Lower leg skin (tissue), 4 donors: ENCODE measurements around the gene DGKD. TPM values are rescaled to one million over a fixed set of nuclear protein-coding genes. Genes with fewer than 3 reads are reported as not detected.
"Not testable (repeated sequence)": the region's sequence is repeated elsewhere in the genome, so short reads cannot be mapped to it uniquely, and the experiment has no call there.

ENCODE experiments used
- DNase-seq, 2 donors: peaks; one replicate each; pipeline ENCODE4 v3.0.0-alpha.2; 2019; ENCODE audit warnings: low spot score in 2 of 2
- H3K4me3 ChIP-seq: fragments of 200-600 bp; sonication (generic); 2 replicates; pipeline ENCODE4 v1.5.1; 2017; ENCODE audit warnings: mild to moderate bottlenecking, low read depth; ENCODE audit not compliant: poor library complexity, severe bottlenecking
- POLR2A ChIP-seq, 2 donors: fragments of 450-650 bp; IDR thresholded peaks; one replicate each; pipeline ENCODE4 v1.6.1; 2016 to 2017; ENCODE audit warnings: antibody characterized with exemption in 2 of 2, mild to moderate bottlenecking in 1 of 2, moderate library complexity in 1 of 2
- WGBS, 2 donors: methylation state at CpG; one replicate each; pipeline ENCODE4 v1.1.5; 2018; 5-methylcytosine and 5-hydroxymethylcytosine counted together
- intact Hi-C: fragments of 100-400 bp; cut with DNase I; formaldehyde crosslinking; loops from one replicate; pipeline ENCODE4 v1.15.0; 2023; ENCODE audit warnings: low total_unique reads
- total RNA-seq, 4 donors: library from RNA; depleted of rRNA; stranded (reverse); fragments of >200 nt; gene quantifications; one replicate each; pipeline ENCODE4 v1.1.0, GENCODE V29; 2016
- TF ChIP-seq, protein P1 (sequence below), 3 donors: fragments of 450-650 bp; IDR thresholded peaks; one replicate each; pipeline ENCODE4 v1.5.1; 2016; ENCODE audit warnings: antibody characterized with exemption in 3 of 3, mild to moderate bottlenecking in 3 of 3, moderate library complexity in 2 of 3

DGKD gene
- total RNA-seq, 4 donors from 2014 or later: 5.8 to 15.2 (median 7.8) TPM

DNA sequence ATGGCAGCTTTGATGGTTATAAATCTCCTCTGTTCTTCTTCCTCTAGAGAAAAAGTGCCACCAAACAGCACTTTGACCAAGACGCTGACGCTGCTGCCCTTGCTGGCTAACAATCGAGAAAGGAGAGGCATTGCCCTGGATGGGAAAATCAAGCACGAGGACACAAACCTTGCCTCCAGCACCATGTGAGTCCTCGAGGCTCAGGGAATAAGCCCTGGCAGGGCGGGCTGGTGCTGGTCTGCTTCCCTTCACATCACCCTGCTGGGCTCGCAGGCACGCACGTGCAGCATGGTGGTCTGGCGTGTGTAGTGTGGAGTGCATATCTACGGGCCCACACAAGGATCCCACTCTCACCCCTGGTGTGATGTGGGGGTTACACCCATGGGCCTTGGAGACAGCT is 19.4 kb upstream of the DGKD start:
- no peak overlapping the region for H3K4me3 ChIP-seq
- DNase-seq: no peak
- no peak for TF ChIP-seq POLR2A (IDR thresholded peaks at IDR 0.05)
- TF ChIP-seq, protein P1, sequence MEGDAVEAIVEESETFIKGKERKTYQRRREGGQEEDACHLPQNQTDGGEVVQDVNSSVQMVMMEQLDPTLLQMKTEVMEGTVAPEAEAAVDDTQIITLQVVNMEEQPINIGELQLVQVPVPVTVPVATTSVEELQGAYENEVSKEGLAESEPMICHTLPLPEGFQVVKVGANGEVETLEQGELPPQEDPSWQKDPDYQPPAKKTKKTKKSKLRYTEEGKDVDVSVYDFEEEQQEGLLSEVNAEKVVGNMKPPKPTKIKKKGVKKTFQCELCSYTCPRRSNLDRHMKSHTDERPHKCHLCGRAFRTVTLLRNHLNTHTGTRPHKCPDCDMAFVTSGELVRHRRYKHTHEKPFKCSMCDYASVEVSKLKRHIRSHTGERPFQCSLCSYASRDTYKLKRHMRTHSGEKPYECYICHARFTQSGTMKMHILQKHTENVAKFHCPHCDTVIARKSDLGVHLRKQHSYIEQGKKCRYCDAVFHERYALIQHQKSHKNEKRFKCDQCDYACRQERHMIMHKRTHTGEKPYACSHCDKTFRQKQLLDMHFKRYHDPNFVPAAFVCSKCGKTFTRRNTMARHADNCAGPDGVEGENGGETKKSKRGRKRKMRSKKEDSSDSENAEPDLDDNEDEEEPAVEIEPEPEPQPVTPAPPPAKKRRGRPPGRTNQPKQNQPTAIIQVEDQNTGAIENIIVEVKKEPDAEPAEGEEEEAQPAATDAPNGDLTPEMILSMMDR (IDR thresholded peaks at IDR 0.05): no peak
- intact Hi-C loops: no loop called here
- WGBS, 2 donors: 90 to 92% methylated on average over 10 to 11 of the region's 11 CpGs

DNA sequence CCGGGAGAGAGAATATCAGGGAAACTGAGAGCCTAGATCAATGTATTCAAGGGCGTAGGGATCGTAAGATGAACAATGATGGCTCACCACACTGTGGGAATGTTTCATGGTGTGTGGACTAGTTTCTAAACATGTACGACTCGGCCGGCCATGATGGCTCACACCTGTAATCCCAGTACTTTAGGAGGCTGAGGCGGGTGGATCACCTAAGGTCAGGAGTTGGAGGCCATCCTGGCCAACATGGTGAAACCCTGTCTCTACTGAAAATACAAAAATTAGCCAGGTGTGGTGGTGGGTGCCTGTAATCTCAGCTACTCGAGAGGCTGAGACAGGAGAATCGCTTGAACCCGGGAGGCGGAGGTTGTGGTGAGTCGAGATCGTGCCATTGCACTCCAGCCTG is 18.2 kb upstream of the DGKD start:
- intact Hi-C loops: not testable (repeated sequence)
- 95 to 97% methylated on average over 13 of the region's 13 CpGs for WGBS, 2 donors

DNA sequence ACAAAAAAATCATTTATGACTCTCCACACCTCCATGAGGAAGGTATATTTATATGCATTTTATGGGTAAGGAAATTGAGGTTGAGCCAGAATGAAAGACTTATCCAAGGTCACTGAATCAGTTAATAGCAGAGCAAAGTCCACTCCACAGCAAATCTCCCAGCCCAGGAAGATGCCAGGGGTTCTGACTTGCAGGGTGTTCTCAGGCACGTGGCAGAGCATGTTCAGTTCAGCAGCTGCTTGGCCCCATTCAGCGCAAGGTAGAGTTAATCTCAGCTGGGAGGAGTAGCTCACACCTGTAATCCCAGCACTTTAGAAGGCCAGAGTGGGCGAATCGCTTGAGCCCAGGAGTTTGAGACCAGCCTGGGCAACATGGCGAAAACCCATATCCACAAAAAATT is 17.8 kb upstream of the DGKD start:
- no peak for TF ChIP-seq POLR2A (IDR thresholded peaks at IDR 0.05)
- TF ChIP-seq, protein P1 (IDR thresholded peaks at IDR 0.05): no peak

More for the DNA sequence above, 18.2 kb upstream of the DGKD start:
- not testable (repeated sequence) for H3K4me3 ChIP-seq, DNase-seq

DNA sequence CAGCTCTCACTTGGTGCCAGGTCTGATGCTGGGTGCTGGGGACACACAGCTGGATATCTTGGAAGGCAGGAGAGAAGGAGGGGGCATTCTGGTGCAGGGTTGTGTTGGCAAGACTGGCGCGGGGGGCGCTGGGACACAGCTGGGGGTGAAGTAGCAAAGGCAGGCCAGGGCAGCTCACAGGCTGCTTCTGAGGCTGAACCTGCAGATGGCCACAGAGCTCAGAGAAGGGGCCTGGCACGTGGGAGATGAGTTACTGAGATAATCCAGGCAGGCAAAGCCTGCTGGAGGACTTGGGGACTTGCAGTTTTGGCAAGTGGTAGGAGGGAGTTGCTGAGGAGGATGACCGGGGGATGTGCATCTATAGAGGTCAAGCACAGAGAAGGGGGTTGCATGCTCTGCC is 16.2 kb upstream of the DGKD start:
- no peak for TF ChIP-seq POLR2A (IDR thresholded peaks at IDR 0.05)
- TF ChIP-seq, protein P1 (IDR thresholded peaks at IDR 0.05): no peak
- intact Hi-C loops: no loop called here
- no peak for DNase-seq
- no peak overlapping the region for H3K4me3 ChIP-seq
- 71 to 72% methylated on average over 5 of the region's 5 CpGs for WGBS, 2 donors

More for the DNA sequence above, 17.8 kb upstream of the DGKD start:
- intact Hi-C loops: no loop called here
- no peak overlapping the region for H3K4me3 ChIP-seq
- no peak for DNase-seq
- 82 to 89% methylated on average over 5 of the region's 5 CpGs for WGBS, 2 donors

DNA sequence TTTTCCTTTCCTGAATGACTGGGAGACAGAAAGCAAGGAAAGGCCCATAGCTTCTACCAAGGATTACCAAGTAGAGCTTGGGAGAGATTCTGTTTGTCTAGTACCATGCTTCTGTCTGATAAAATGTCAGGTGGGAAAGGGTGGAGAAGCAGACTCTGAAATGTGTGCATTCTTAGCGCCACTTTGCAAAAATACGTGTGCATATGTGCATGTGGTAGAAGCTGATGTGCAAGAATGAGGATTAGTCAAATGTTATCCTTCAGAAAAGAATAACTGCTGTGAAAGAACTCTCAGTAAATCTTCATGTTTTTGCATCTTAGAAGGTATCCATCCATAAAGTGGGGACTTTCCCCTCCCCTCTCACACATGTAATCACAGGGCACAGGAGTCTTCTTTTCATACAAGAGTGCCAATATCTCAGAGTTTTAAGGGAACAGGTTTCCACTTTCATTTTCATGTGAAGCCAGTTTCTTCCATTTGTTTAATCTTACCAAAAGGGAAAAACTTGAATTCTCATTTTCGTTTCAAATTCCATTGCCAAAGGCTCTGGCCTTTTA is 15.4 kb upstream of the DGKD start:
- H3K4me3 ChIP-seq: no peak overlapping the region
- TF ChIP-seq, protein P1 (IDR thresholded peaks at IDR 0.05): no peak
- no peak for TF ChIP-seq POLR2A (IDR thresholded peaks at IDR 0.05)
- no peak for DNase-seq
- 75 to 77% methylated on average over 3 of the region's 3 CpGs for WGBS, 2 donors
- intact Hi-C loops: no loop called here

GRCh38 chr2:233339427-233339826 is 14.9 kb upstream of the DGKD start:
- 41 to 51% methylated on average over 3 of the region's 3 CpGs for WGBS, 2 donors

GRCh38 chr2:233341296-233341695 is 13.0 kb upstream of the DGKD start:
- H3K4me3 ChIP-seq: no peak overlapping the region
- WGBS, 2 donors: 97 to 99% methylated on average over 3 of the region's 3 CpGs
- DNase-seq: no peak
- intact Hi-C loops: no loop called here
- TF ChIP-seq, protein P1 (IDR thresholded peaks at IDR 0.05): no peak
- no peak for TF ChIP-seq POLR2A (IDR thresholded peaks at IDR 0.05)

More at GRCh38 chr2:233339427-233339826, 14.9 kb upstream of the DGKD start:
- intact Hi-C loops: no loop called here
- TF ChIP-seq POLR2A (IDR thresholded peaks at IDR 0.05): no peak
- no peak for DNase-seq
- no peak overlapping the region for H3K4me3 ChIP-seq
